K562 (cell line): ENCODE results near the gene POLN. TPM values are rescaled to one million over a fixed set of nuclear protein-coding genes. Genes with fewer than 3 reads are reported as not detected.

Source experiments
- CUX1 ChIP-seq: fragments of 200-800 bp; sonication (Bioruptor generic); IDR thresholded peaks from 2 replicates; pipeline ENCODE4 v1.6.1; 2016; ENCODE audit warnings: missing genetic modification characterization, missing compliant biosample characterization
- ETS1 ChIP-seq: conservative IDR thresholded peaks from 2 replicates; pipeline ENCODE4 v1.6.1; 2011; ENCODE audit warnings: low read depth, mild to moderate bottlenecking, low read length; ENCODE audit not compliant: control insufficient read depth
- FOXP4 ChIP-seq: sonication (generic); formaldehyde crosslinking; IDR thresholded peaks from 2 replicates; pipeline ENCODE4 v1.8.0; 2022; ENCODE audit warnings: mild to moderate bottlenecking, missing genetic modification reagents, borderline replicate concordance
- IRF2 ChIP-seq: sonication (generic); formaldehyde crosslinking; IDR thresholded peaks from 2 replicates; pipeline ENCODE4 v1.8.1; 2022; ENCODE audit warnings: mild to moderate bottlenecking, missing genetic modification reagents
- MYBL2 ChIP-seq, 2 experiments: fragments of 450-650 bp in 1 of 2; sonication (generic) in 1 of 2; formaldehyde crosslinking in 1 of 2; IDR thresholded peaks; 2 replicates each; pipeline versions ENCODE4 v1.6.1 to v1.8.1; 2017 to 2022; ENCODE audit warnings: borderline replicate concordance in 1 of 2, inconsistent platforms in 1 of 2, low read depth in 1 of 2, mild to moderate bottlenecking in 1 of 2, missing genetic modification reagents in 1 of 2, moderate library complexity in 1 of 2
- NCOA6 ChIP-seq: fragments of 450-650 bp; IDR thresholded peaks from 2 replicates; pipeline ENCODE4 v1.6.1; 2017; ENCODE audit warnings: mild to moderate bottlenecking
- ZNF239 ChIP-seq: fragments of 250-450 bp; sonication (Bioruptor Pico); IDR thresholded peaks from 2 replicates; pipeline ENCODE4 v1.4.0; 2020; ENCODE audit warnings: mild to moderate bottlenecking
- ZNF77 ChIP-seq: fragments of 250-450 bp; sonication (Bioruptor Pico); IDR thresholded peaks from 2 replicates; pipeline ENCODE4 v1.5.0; 2020
- polyA plus RNA-seq, 8 experiments: library from polyadenylated mRNA; depleted of rRNA in 4 of 8; stranded (reverse) in 5 of 8; unstranded in 3 of 8; fragments of >200 nt; fragmentation: Nextera tagmentation in 2 of 8; fragmentation: Illumina TruSeq in 1 of 8; extraction: Ambion mirVana in 2 of 8; extraction: Trizol in 1 of 8; gene quantifications; 2 replicates each; pipeline versions ENCODE4 v1.2.1 to v1.2.3, GENCODE V29; 2011 to 2014; ENCODE audit warnings: inconsistent platforms in 1 of 8, missing spikeins in 1 of 8
- total RNA-seq, 7 experiments: library from RNA; depleted of rRNA in 6 of 7; stranded (reverse); fragments of >200 nt in 6 of 7; fragmentation: Illumina TruSeq in 2 of 7; extraction: Trizol in 2 of 7; gene quantifications; 2 replicates each; pipeline versions ENCODE4 v1.2.1 to v1.2.3, GENCODE V29; 2011 to 2021; ENCODE audit warnings: low replicate concordance in 1 of 7

The POLN gene
- total and polyA plus RNA-seq, 9 of the 15 experiments (the other 6 are each of a cell fraction or from before 2014, with no cell fraction given): 0.08 to 0.91 (median 0.32) TPM

- TF ChIP-seq ETS1 (no peak), IRF2 (CRISPR knock-in tag) (no peak), FOXP4 (no peak), CUX1 (no peak), ZNF77 (no peak), ZNF239 (CRISPR knock-in tag) (no peak), NCOA6 (no peak), MYBL2 (IDR thresholded peaks at IDR 0.05; ENCODE audit: low read depth) (no peak), MYBL2 (CRISPR knock-in tag; IDR thresholded peaks at IDR 0.05; ENCODE audit: borderline replicate concordance) (no peak)
These were observed 10.7 kb upstream of the POLN start (continued) for GRCh38 chr4:2252530-2253091.
